ENCODE data around the gene RFT1.

Gene RFT1

GRCh38 chr3:53130179-53131061, at the start of gene RFT1:
TSS of gene RFT1 (minus strand) at chr3:53130435. CDS start at chr3:53130400, 35 bp downstream.
- peak; percentile 98 to 99 for DNase-seq

- DNase-seq = no peak
Measured at GRCh38 chr3:53179580-53179979, 49.3 kb upstream of the RFT1 start.

- no peak for DNase-seq
Measured at GRCh38 chr3:53178246-53178645, 48.0 kb upstream of the RFT1 start.

GRCh38 chr3:53175613-53176540, 45.6 kb upstream of the RFT1 start:
- DNase-seq = no peak

GRCh38 chr3:53174346-53175250, 44.4 kb upstream of the RFT1 start:
- DNase-seq = no peak

GRCh38 chr3:53173107-53173506, 42.9 kb upstream of the RFT1 start:
- DNase-seq = no peak

GRCh38 chr3:53171827-53172505, 41.7 kb upstream of the RFT1 start:
- no peak for DNase-seq

GRCh38 chr3:53171064-53171418, 40.8 kb upstream of the RFT1 start:
- DNase-seq = no peak

- peak; percentile 36 to 48 for DNase-seq
Measured at GRCh38 chr3:53170325-53171063, 40.3 kb upstream of the RFT1 start.

- DNase-seq = no peak
Measured at GRCh38 chr3:53169832-53170324, 39.6 kb upstream of the RFT1 start.

GRCh38 chr3:53169045-53169831, 39.0 kb upstream of the RFT1 start:
- DNase-seq = no peak

GRCh38 chr3:53168175-53168923, 38.1 kb upstream of the RFT1 start:
- DNase-seq = no peak

GRCh38 chr3:53167418-53168174, 37.4 kb upstream of the RFT1 start:
- no peak for DNase-seq

GRCh38 chr3:53166781-53167291, 36.6 kb upstream of the RFT1 start:
- no peak for DNase-seq

GRCh38 chr3:53166206-53166605, 36.0 kb upstream of the RFT1 start:
- DNase-seq = no peak

GRCh38 chr3:53164911-53165310, 34.7 kb upstream of the RFT1 start:
- DNase-seq = no peak

- DNase-seq = no peak
Measured at GRCh38 chr3:53163444-53164387, 33.5 kb upstream of the RFT1 start.
